Measurements from ENCODE around the gene ABT1. TPM values are rescaled to one million over a fixed set of nuclear protein-coding genes. Genes with fewer than 3 reads are reported as not detected.

The ABT1 gene
- total RNA-seq, 2 experiments from 2014 or later = 26.3 to 34.6 TPM

DNA sequence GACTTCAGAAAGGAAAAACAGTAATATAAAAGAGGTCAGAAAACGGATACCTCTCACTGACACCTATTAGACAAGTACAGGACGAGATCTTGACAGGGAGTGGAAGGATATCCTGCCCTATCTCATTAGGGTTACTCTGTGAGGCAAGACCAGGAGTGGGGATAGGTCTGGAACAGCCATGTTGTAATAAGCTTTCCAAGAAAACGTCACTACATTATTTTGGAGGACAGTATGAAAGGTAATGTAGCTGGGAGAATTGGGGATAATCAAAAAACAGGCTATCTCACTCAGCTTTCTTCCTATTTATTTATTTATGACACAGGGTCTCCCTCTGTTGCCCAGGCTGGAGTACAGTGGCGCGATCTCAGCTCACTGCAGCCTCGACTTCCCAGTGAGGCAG, 33.3 kb upstream of the ABT1 start:
- no peaks in the 10 kb centered on the region for H3K4me1 ChIP-seq (ENCODE audit: insufficient read depth, low read length, poor library complexity, severe bottlenecking)
- BruUV-seq (replicated peaks) = no TSS peak
- H3K4me2 ChIP-seq (ENCODE audit: low read length) = no peak overlapping the region
- no peak overlapping the region for H3K27ac ChIP-seq (ENCODE audit: low read depth, low read length, poor library complexity, severe bottlenecking)
- no peak for DNase-seq (ENCODE audit: low spot score)
- H3K9me2 ChIP-seq (ENCODE audit: insufficient read depth, low read length) = no peaks in the 10 kb centered on the region
- no peak for TF ChIP-seq CTCF (conservative IDR thresholded peaks at IDR 0.05; ENCODE audit: low read length)
- TF ChIP-seq EZH2phosphoT487 (IDR thresholded peaks at IDR 0.05; ENCODE audit: borderline replicate concordance, low read depth, low read length) = no peak
- peak overlapping the region; percentile 23; the same call in 1 of the 2 replicates for H2AFZ ChIP-seq (ENCODE audit: low read length)
- H4K20me1 ChIP-seq (ENCODE audit: insufficient read depth, low read length) = no peaks in the 10 kb centered on the region
- no peaks in the 10 kb centered on the region for H3K9me3 ChIP-seq (ENCODE audit: low read length)
- H3K4me3 ChIP-seq (ENCODE audit: low read depth, low read length, poor library complexity, severe bottlenecking) = no peak overlapping the region
- ChIA-PET POLR2A (interaction anchor here (0.5 to 1.0 kb wide), 6 partner anchors 10 to 390 kb away, joined by 3 to 4 read pairs (median 3); no protein-coding TSS in a partner anchor), CTCF (ENCODE audit: unreplicated experiment) (no interaction called here)
- no peaks in the 10 kb centered on the region for H3K36me3 ChIP-seq (ENCODE audit: insufficient read depth, low read length)
- intact Hi-C loops (cut with micrococcal nuclease; ENCODE audit: unreplicated experiment) = no loop called here
- no peaks in the 10 kb centered on the region for H3K79me2 ChIP-seq (ENCODE audit: insufficient read depth, low read depth, low read length)

- Histone ChIP-seq H3K36me3 (ENCODE audit: insufficient read depth, low read length) (no peaks in the 10 kb centered on the region), H3K4me2 (ENCODE audit: low read length) (peak overlapping the region; percentile 95), H3K79me2 (ENCODE audit: insufficient read depth, low read depth, low read length) (no peaks in the 10 kb centered on the region), H3K9me2 (ENCODE audit: insufficient read depth, low read length) (no peaks in the 10 kb centered on the region), H3K9me3 (ENCODE audit: low read length) (no peaks in the 10 kb centered on the region), H3K27ac (ENCODE audit: low read depth, low read length, poor library complexity, severe bottlenecking) (peak overlapping the region; percentile 29), H4K20me1 (ENCODE audit: insufficient read depth, low read length) (no peaks in the 10 kb centered on the region), H3K4me3 (ENCODE audit: low read depth, low read length, poor library complexity, severe bottlenecking) (peak overlapping the region; percentile 82), H3K4me1 (ENCODE audit: insufficient read depth, low read length, poor library complexity, severe bottlenecking) (peaks cover 24% of the 10 kb centered on the region), H2AFZ (ENCODE audit: low read length) (peak overlapping the region; percentile 91)
- POLR2A ChIA-PET = interaction anchor here (0.6 to 1.4 kb wide), 6 partner anchors 12 to 512 kb away, joined by 3 to 4 read pairs (median 4); no protein-coding TSS in a partner anchor
- no TSS peak for BruUV-seq (replicated peaks)
- peak; percentile 23; the same call in 1 of the 2 replicates for TF ChIP-seq CTCF (conservative IDR thresholded peaks at IDR 0.05; ENCODE audit: low read length)
- no peak for TF ChIP-seq EZH2phosphoT487 (IDR thresholded peaks at IDR 0.05; ENCODE audit: borderline replicate concordance, low read depth, low read length)
- intact Hi-C loops (cut with micrococcal nuclease; ENCODE audit: unreplicated experiment) = loop anchor here (1.0 kb wide), 2 partner anchors 14 to 48 kb away; no protein-coding TSS in a partner anchor
- DNase-seq (ENCODE audit: low spot score) = peak; percentile 92
- CTCF ChIA-PET (ENCODE audit: unreplicated experiment) = interaction anchor here (0.6 kb wide), 1 partner anchor 1061 kb away, joined by 3 read pairs; no protein-coding TSS in a partner anchor
Observed at GRCh38 chr6:26568601-26569432, 27.9 kb upstream of the ABT1 start.
